ENCODE measurements around the gene DIPK1C. TPM values are rescaled to one million over a fixed set of nuclear protein-coding genes. Genes with fewer than 3 reads are reported as not detected.

Gene DIPK1C
- total RNA-seq, 1 experiment from 2014 or later, result not detected

DNA sequence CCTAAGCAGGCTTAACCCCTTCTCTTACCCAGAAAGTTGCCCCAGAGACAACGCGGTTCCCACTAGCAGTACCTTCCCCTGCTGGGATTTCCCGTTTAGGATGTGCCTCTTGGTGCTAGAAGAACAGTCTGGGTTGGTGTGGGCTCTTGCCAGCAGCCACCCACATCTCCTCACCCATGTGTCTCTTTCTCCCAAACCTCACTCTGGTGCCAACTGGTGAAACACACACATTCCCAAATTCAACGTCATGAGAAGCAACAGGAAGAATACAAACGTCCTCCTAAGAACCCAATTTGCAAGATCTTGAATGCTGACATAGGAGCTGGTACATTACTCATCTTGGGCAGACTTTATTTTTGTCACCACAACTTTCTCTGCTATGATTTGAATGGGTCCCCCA, 36.2 kb downstream of the DIPK1C start:
- Histone ChIP-seq H2AFZ (ENCODE audit: low read depth, low read length, poor library complexity, severe bottlenecking) (no peak overlapping the region), H3K4me1 (ENCODE audit: control insufficient read depth in 1 of 2, insufficient read depth in 2 of 2, low read length in 2 of 2) (no peaks in the 10 kb centered on the region), H3K4me2 (ENCODE audit: low read length) (no peak overlapping the region), H3K36me3 (ENCODE audit: control insufficient read depth in 1 of 2, insufficient read depth in 2 of 2, low read length in 2 of 2) (no peaks in the 10 kb centered on the region), H3K27ac (ENCODE audit: low read depth, low read length) (no peak overlapping the region), H3K9me2 (ENCODE audit: insufficient read depth) (no peaks in the 10 kb centered on the region), H3K79me2 (ENCODE audit: insufficient read depth, low read length) (no peaks in the 10 kb centered on the region), H4K20me1 (ENCODE audit: insufficient read depth) (no peaks in the 10 kb centered on the region), H3K9ac (ENCODE audit: low read length) (no peak overlapping the region), H3K4me3 (replicated peaks in 1 of 2; ENCODE audit: low read depth in 1 of 2, low read length in 2 of 2) (no peak overlapping the region), H3K9me3 (ENCODE audit: control insufficient read depth in 1 of 2, insufficient read depth in 1 of 2, low read depth in 1 of 2, low read length in 2 of 2) (no peaks in the 10 kb centered on the region), H3K27me3 (ENCODE audit: insufficient read depth, low read length) (peaks cover 49% of the 10 kb centered on the region; the same call in 1 of the 2 replicates)
- ChIA-PET POLR2A (no interaction called here), RAD21 (ENCODE audit: low non-redundant PET in 1 of 2, low total read pairs in 2 of 2, uncharacterized antibody in 2 of 2, unreplicated experiment in 2 of 2) (no interaction called here), CTCF (no interaction called here)
- ATAC-seq (no peak), DNase-seq (ENCODE audit: low read depth, low spot score) (no peak)
- no TSS peak for BruUV-seq (replicated peaks)
- TF ChIP-seq POLR2AphosphoS5 (IDR thresholded peaks at IDR 0.05; ENCODE audit: low read depth, low read length), result no peak
- intact Hi-C loops (cut with micrococcal nuclease), result no loop called here

DNA sequence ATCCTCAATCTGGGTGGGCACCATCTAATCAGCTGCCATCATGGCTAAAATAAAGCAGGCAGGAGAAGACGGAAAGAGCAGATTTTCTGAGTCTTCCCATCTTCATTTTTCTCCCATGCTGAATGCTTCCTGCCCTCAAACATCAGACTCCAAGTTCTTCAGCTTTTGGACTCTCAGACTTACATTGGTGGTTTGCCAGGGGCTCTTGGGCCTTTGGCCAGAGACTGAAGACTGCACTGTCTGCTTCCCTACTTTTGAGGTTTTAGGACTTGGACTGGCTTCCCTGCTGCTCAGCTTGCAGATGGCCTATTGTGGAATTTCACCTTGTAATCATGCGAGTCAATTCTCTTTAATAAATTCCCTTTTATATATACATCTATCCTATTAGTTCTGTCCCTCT, 36.6 kb downstream of the DIPK1C start:
- RAD21 ChIA-PET (ENCODE audit: low non-redundant PET in 1 of 2, low total read pairs in 2 of 2, uncharacterized antibody in 2 of 2, unreplicated experiment in 2 of 2), result no interaction called here
- Histone ChIP-seq H3K4me3 (replicated peaks in 1 of 2; ENCODE audit: low read depth in 1 of 2, low read length in 2 of 2) (no peak overlapping the region), H3K79me2 (ENCODE audit: insufficient read depth, low read length) (no peaks in the 10 kb centered on the region), H3K4me2 (ENCODE audit: low read length) (no peak overlapping the region), H3K4me1 (ENCODE audit: control insufficient read depth in 1 of 2, insufficient read depth in 2 of 2, low read length in 2 of 2) (no peaks in the 10 kb centered on the region), H3K9ac (ENCODE audit: low read length) (no peak overlapping the region), H3K27ac (ENCODE audit: low read depth, low read length) (no peak overlapping the region), H3K36me3 (ENCODE audit: control insufficient read depth in 1 of 2, insufficient read depth in 2 of 2, low read length in 2 of 2) (no peaks in the 10 kb centered on the region), H3K9me2 (ENCODE audit: insufficient read depth) (no peaks in the 10 kb centered on the region), H4K20me1 (ENCODE audit: insufficient read depth) (no peaks in the 10 kb centered on the region), H3K9me3 (ENCODE audit: control insufficient read depth in 1 of 2, insufficient read depth in 1 of 2, low read depth in 1 of 2, low read length in 2 of 2) (no peaks in the 10 kb centered on the region), H3K27me3 (ENCODE audit: insufficient read depth, low read length) (peaks cover 49% of the 10 kb centered on the region; the same call in 1 of the 2 replicates), H2AFZ (ENCODE audit: low read depth, low read length, poor library complexity, severe bottlenecking) (no peak overlapping the region)
- POLR2A ChIA-PET, result no interaction called here
- TF ChIP-seq EZH2phosphoT487 (IDR thresholded peaks at IDR 0.05; ENCODE audit: borderline replicate concordance) (no peak), POLR2AphosphoS5 (IDR thresholded peaks at IDR 0.05; ENCODE audit: low read depth, low read length) (no peak), SIN3A (IDR thresholded peaks at IDR 0.05; ENCODE audit: low read depth) (no peak), POLR2A (IDR thresholded peaks at IDR 0.05; ENCODE audit: borderline replicate concordance, extremely low read depth, insufficient read depth, insufficient read length) (no peak), FOSL1 (IDR thresholded peaks at IDR 0.05; ENCODE audit: low read depth) (no peak), RAD21 (IDR thresholded peaks at IDR 0.05; ENCODE audit: low read depth) (no peak), SP1 (IDR thresholded peaks at IDR 0.05; ENCODE audit: low read depth) (no peak), ZNF274 (IDR thresholded peaks at IDR 0.05; ENCODE audit: low read depth, low read length) (no peak), EZH2 (IDR thresholded peaks at IDR 0.05) (no peak), CEBPB (IDR thresholded peaks at IDR 0.05; ENCODE audit: low read depth) (no peak), TCF7L2 (IDR thresholded peaks at IDR 0.05; ENCODE audit: borderline replicate concordance, extremely low read depth, insufficient read depth, insufficient read length) (no peak), YY1 (IDR thresholded peaks at IDR 0.05; ENCODE audit: extremely low read depth, insufficient replicate concordance, low read depth, low read length) (no peak)
- TF ChIP-seq, protein P1, sequence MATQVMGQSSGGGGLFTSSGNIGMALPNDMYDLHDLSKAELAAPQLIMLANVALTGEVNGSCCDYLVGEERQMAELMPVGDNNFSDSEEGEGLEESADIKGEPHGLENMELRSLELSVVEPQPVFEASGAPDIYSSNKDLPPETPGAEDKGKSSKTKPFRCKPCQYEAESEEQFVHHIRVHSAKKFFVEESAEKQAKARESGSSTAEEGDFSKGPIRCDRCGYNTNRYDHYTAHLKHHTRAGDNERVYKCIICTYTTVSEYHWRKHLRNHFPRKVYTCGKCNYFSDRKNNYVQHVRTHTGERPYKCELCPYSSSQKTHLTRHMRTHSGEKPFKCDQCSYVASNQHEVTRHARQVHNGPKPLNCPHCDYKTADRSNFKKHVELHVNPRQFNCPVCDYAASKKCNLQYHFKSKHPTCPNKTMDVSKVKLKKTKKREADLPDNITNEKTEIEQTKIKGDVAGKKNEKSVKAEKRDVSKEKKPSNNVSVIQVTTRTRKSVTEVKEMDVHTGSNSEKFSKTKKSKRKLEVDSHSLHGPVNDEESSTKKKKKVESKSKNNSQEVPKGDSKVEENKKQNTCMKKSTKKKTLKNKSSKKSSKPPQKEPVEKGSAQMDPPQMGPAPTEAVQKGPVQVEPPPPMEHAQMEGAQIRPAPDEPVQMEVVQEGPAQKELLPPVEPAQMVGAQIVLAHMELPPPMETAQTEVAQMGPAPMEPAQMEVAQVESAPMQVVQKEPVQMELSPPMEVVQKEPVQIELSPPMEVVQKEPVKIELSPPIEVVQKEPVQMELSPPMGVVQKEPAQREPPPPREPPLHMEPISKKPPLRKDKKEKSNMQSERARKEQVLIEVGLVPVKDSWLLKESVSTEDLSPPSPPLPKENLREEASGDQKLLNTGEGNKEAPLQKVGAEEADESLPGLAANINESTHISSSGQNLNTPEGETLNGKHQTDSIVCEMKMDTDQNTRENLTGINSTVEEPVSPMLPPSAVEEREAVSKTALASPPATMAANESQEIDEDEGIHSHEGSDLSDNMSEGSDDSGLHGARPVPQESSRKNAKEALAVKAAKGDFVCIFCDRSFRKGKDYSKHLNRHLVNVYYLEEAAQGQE (IDR thresholded peaks at IDR 0.05; ENCODE audit: low read depth), result no peak
- TF ChIP-seq, protein P2, sequence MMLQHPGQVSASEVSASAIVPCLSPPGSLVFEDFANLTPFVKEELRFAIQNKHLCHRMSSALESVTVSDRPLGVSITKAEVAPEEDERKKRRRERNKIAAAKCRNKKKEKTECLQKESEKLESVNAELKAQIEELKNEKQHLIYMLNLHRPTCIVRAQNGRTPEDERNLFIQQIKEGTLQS (IDR thresholded peaks at IDR 0.05), result no peak
- CTCF ChIA-PET, result no interaction called here
- no TSS peak for BruUV-seq (replicated peaks)
- no peak for DNase-seq (ENCODE audit: low read depth, low spot score)
- ATAC-seq, result no peak
- intact Hi-C loops (cut with micrococcal nuclease), result no loop called here
